ENCODE data around the gene SPESP1. TPM values are rescaled to one million over a fixed set of nuclear protein-coding genes. Genes with fewer than 3 reads are reported as not detected.

Gene SPESP1
- total RNA-seq, 1 experiment from 2014 or later, result not detected

GRCh38 chr15:68992696-68993095, 62.4 kb downstream of the SPESP1 start:
- no peak overlapping the region for H3K27ac ChIP-seq (ENCODE audit: low read length)
- H3K4me3 ChIP-seq (ENCODE audit: low read depth in 2 of 2, low read length in 2 of 2), result no peak overlapping the region
- ChIA-PET CTCF (no interaction called here), POLR2A (no interaction called here)
- no peak for ATAC-seq
- no peaks in the 10 kb centered on the region for H3K36me3 ChIP-seq (ENCODE audit: control insufficient read depth, insufficient read depth, low read length)
- H3K27me3 ChIP-seq (ENCODE audit: control insufficient read depth, insufficient read depth, low read length), result peaks cover 2% of the 10 kb centered on the region
- H3K9me3 ChIP-seq (ENCODE audit: control insufficient read depth, insufficient read depth, low read depth, low read length), result no peaks in the 10 kb centered on the region
- intact Hi-C loops (cut with micrococcal nuclease; ENCODE audit: unreplicated experiment) (no loop called here), in situ Hi-C loops (cut with HindIII; ENCODE audit: low pct_unique_long_range_greater_than_20kb, low sequenced_read_pairs) (no loop called here)
- no peaks in the 10 kb centered on the region for H3K4me1 ChIP-seq (ENCODE audit: control insufficient read depth, insufficient read depth, low read length)
- DNase-seq (ENCODE audit: low read depth, low spot score), result no peak
- no TSS peak for BruUV-seq (replicated peaks)
- no peak for TF ChIP-seq REST (IDR thresholded peaks at IDR 0.05; ENCODE audit: insufficient read depth in 1 of 2, low read depth in 2 of 2, low read length in 1 of 2)
- TF ChIP-seq TCF7L2 (IDR thresholded peaks at IDR 0.05; ENCODE audit: low read depth, low read length), result no peak
- no peak for TF ChIP-seq SIN3A (IDR thresholded peaks at IDR 0.05; ENCODE audit: borderline replicate concordance, insufficient read depth, low read depth, low read length)
- TF ChIP-seq POLR2AphosphoS5 (IDR thresholded peaks at IDR 0.05; ENCODE audit: low read depth, low read length), result no peak
- no peak for TF ChIP-seq CTCF (IDR thresholded peaks at IDR 0.05)

GRCh38 chr15:68993276-68993675, 63.0 kb downstream of the SPESP1 start:
- Histone ChIP-seq H3K27ac (ENCODE audit: low read length) (no peak overlapping the region), H3K36me3 (ENCODE audit: control insufficient read depth, insufficient read depth, low read length) (no peaks in the 10 kb centered on the region), H3K27me3 (ENCODE audit: control insufficient read depth, insufficient read depth, low read length) (peaks cover 2% of the 10 kb centered on the region), H3K4me3 (ENCODE audit: low read depth in 2 of 2, low read length in 2 of 2) (no peak overlapping the region), H3K9me3 (ENCODE audit: control insufficient read depth, insufficient read depth, low read depth, low read length) (no peaks in the 10 kb centered on the region), H3K4me1 (ENCODE audit: control insufficient read depth, insufficient read depth, low read length) (no peaks in the 10 kb centered on the region)
- ATAC-seq (no peak), DNase-seq (ENCODE audit: low read depth, low spot score) (no peak)
- POLR2A ChIA-PET, result no interaction called here
- in situ Hi-C loops (cut with HindIII; ENCODE audit: low pct_unique_long_range_greater_than_20kb, low sequenced_read_pairs), result no loop called here
- no TSS peak for BruUV-seq (replicated peaks)
- intact Hi-C loops (cut with micrococcal nuclease; ENCODE audit: unreplicated experiment), result no loop called here
- no peak for TF ChIP-seq POLR2AphosphoS5 (IDR thresholded peaks at IDR 0.05; ENCODE audit: low read depth, low read length)
- no peak for TF ChIP-seq TCF7L2 (IDR thresholded peaks at IDR 0.05; ENCODE audit: low read depth, low read length)
- no peak for TF ChIP-seq REST (IDR thresholded peaks at IDR 0.05; ENCODE audit: insufficient read depth in 1 of 2, low read depth in 2 of 2, low read length in 1 of 2)
- TF ChIP-seq SIN3A (IDR thresholded peaks at IDR 0.05; ENCODE audit: borderline replicate concordance, insufficient read depth, low read depth, low read length), result no peak
- no peak for TF ChIP-seq CTCF (IDR thresholded peaks at IDR 0.05)
- CTCF ChIA-PET, result no interaction called here
